Keratinocyte (primary cell): ENCODE results near the gene GLUL. TPM values are rescaled to one million over a fixed set of nuclear protein-coding genes. Genes with fewer than 3 reads are reported as not detected.

ENCODE experiments used
- DNase-seq: peaks from one replicate; pipeline ENCODE4 v3.0.0-alpha.2; 2011; ENCODE audit warnings: low read depth, missing footprints, low spot score
- FAIRE-seq: peaks from 2 replicates; lab custom pipeline; 2011; peaks lifted over from hg19 to GRCh38; lab: Jason Lieb, UNC
- H2AFZ ChIP-seq: 2 replicates; pipeline ENCODE4 v1.6.0; 2012; ENCODE audit warnings: low read length, control low read depth, inconsistent platforms; ENCODE audit not compliant: control insufficient read depth
- H3K27ac ChIP-seq: 2 replicates; pipeline ENCODE4 v1.5.1; 2011; ENCODE audit warnings: low read length; ENCODE audit not compliant: control insufficient read depth, insufficient read depth
- H3K27me3 ChIP-seq: 3 replicates; pipeline ENCODE4 v1.6.0; 2011; ENCODE audit warnings: low read length; ENCODE audit not compliant: control insufficient read depth, insufficient read depth; ENCODE audit errors: extremely low read depth
- H3K36me3 ChIP-seq, 2 experiments: 2 replicates in 1 of 2; 3 replicates in 1 of 2; pipeline ENCODE4 v1.5.1; 2011; ENCODE audit warnings: low read length in 2 of 2, mild to moderate bottlenecking in 1 of 2; ENCODE audit not compliant: control insufficient read depth in 2 of 2, insufficient read depth in 2 of 2; ENCODE audit errors: extremely low read depth in 1 of 2
- H3K4me1 ChIP-seq: 3 replicates; pipeline ENCODE4 v1.5.1; 2011; ENCODE audit warnings: low read length; ENCODE audit not compliant: control insufficient read depth, insufficient read depth; ENCODE audit errors: extremely low read depth
- H3K4me2 ChIP-seq: 3 replicates; pipeline ENCODE4 v1.6.0; 2011; ENCODE audit warnings: low read depth, low read length; ENCODE audit not compliant: control insufficient read depth, insufficient read depth; ENCODE audit errors: extremely low read depth
- H3K4me3 ChIP-seq, 3 experiments: fragments of 200-600 bp in 1 of 3; sonication (generic) in 1 of 3; 2 replicates in 2 of 3; 3 replicates in 1 of 3; pipeline ENCODE4 v1.5.1; 2011 to 2016; ENCODE audit warnings: low read length in 3 of 3, mild to moderate bottlenecking in 3 of 3, control low read depth in 2 of 3, inconsistent platforms in 1 of 3, low read depth in 1 of 3, mixed read lengths in 1 of 3, mixed run types in 1 of 3, moderate library complexity in 1 of 3; ENCODE audit not compliant: control insufficient read depth in 2 of 3, insufficient read depth in 2 of 3; ENCODE audit errors: extremely low read depth in 1 of 3
- H3K79me2 ChIP-seq: 2 replicates; pipeline ENCODE4 v1.6.0; 2012; ENCODE audit warnings: low read length; ENCODE audit not compliant: control insufficient read depth, insufficient read depth
- H3K9ac ChIP-seq: 3 replicates; pipeline ENCODE4 v1.6.0; 2011; ENCODE audit warnings: low read length; ENCODE audit not compliant: control insufficient read depth, insufficient read depth; ENCODE audit errors: extremely low read depth
- H3K9me1 ChIP-seq: 3 replicates; pipeline ENCODE4 v1.6.0; 2011; ENCODE audit warnings: low read length; ENCODE audit not compliant: control insufficient read depth, insufficient read depth; ENCODE audit errors: extremely low read depth
- H3K9me3 ChIP-seq: 2 replicates; pipeline ENCODE4 v1.5.1; 2012; ENCODE audit warnings: low read depth, low read length; ENCODE audit not compliant: control insufficient read depth
- H4K20me1 ChIP-seq: 3 replicates; pipeline ENCODE4 v1.6.0; 2011; ENCODE audit warnings: low read length; ENCODE audit not compliant: control insufficient read depth, insufficient read depth; ENCODE audit errors: extremely low read depth
- CTCF ChIP-seq, 3 experiments: IDR thresholded peaks in 1 of 3; conservative IDR thresholded peaks in 1 of 3; optimal IDR thresholded peaks in 1 of 3; 2 replicates in 2 of 3; 3 replicates in 1 of 3; pipeline versions ENCODE3 to v1.5.1; 2011; ENCODE audit warnings: low read length in 3 of 3, mild to moderate bottlenecking in 3 of 3, moderate library complexity in 2 of 3, control low read depth in 1 of 3, inconsistent platforms in 1 of 3; ENCODE audit not compliant: insufficient read depth in 2 of 3; ENCODE audit errors: extremely low read depth in 1 of 3
- EZH2 ChIP-seq: IDR thresholded peaks from one replicate; pipeline ENCODE4 v1.6.1; 2012; ENCODE audit warnings: inconsistent platforms, mild to moderate bottlenecking, low read length, moderate library complexity
- dilution Hi-C: fragments of 300-500 bp; cut with MboI; formaldehyde crosslinking; loops from one replicate; pipeline ENCODE4 v1.7.0; 2020; ENCODE audit warnings: low sequenced_read_pairs; ENCODE audit not compliant: extremely low pct_ligation_motif_present
- polyA plus RNA-seq, 5 experiments: library from polyadenylated mRNA; depleted of rRNA in 3 of 5; stranded (reverse) in 3 of 5; stranded (forward) in 1 of 5; unstranded in 1 of 5; fragments of >200 nt; gene quantifications; 1 replicate in 1 of 5; 2 replicates in 3 of 5; 3 replicates in 1 of 5; pipeline versions ENCODE4 v1.2.1 to v1.2.3, GENCODE V29; 2011 to 2012; ENCODE audit warnings: missing spikeins in 2 of 5, low read depth in 1 of 5, low replicate concordance in 1 of 5

Gene GLUL
- polyA plus RNA-seq, 1 donor (not counting 4 experiments of a cell fraction or from before 2014, with no cell fraction given): 593 TPM

GRCh38 chr1:182338806-182339370, 52.7 kb downstream of the GLUL start:
- H3K27me3 ChIP-seq: no peaks in the 10 kb centered on the region
- no peaks in the 10 kb centered on the region for H3K36me3 ChIP-seq
- no peaks in the 10 kb centered on the region for H4K20me1 ChIP-seq
- H3K9me1 ChIP-seq: no peaks in the 10 kb centered on the region
- H3K4me1 ChIP-seq: no peaks in the 10 kb centered on the region
- no peak overlapping the region for H3K9ac ChIP-seq
- no peak for FAIRE-seq
- H3K9me3 ChIP-seq: no peaks in the 10 kb centered on the region
- no peaks in the 10 kb centered on the region for H3K79me2 ChIP-seq
- H3K4me2 ChIP-seq: no peak overlapping the region
- TF ChIP-seq EZH2 (no peak), CTCF (optimal IDR thresholded peaks at IDR 0.05 in 1 of 3, IDR thresholded peaks at IDR 0.05 in 1 of 3, conservative IDR thresholded peaks at IDR 0.05 in 1 of 3; ENCODE audit: extremely low read depth in 1 of 3, insufficient read depth in 2 of 3, low read length in 3 of 3) (no peak)
- dilution Hi-C loops: no loop called here
- H2AFZ ChIP-seq: no peak overlapping the region
- no peak overlapping the region for H3K4me3 ChIP-seq
- no peak overlapping the region for H3K27ac ChIP-seq
- DNase-seq: no peak

- TF ChIP-seq CTCF (optimal IDR thresholded peaks at IDR 0.05 in 1 of 3, IDR thresholded peaks at IDR 0.05 in 1 of 3, conservative IDR thresholded peaks at IDR 0.05 in 1 of 3; ENCODE audit: extremely low read depth in 1 of 3, insufficient read depth in 2 of 3, low read length in 3 of 3) (no peak), EZH2 (no peak)
- FAIRE-seq: no peak
- Histone ChIP-seq H3K9me3 (no peaks in the 10 kb centered on the region), H3K27me3 (no peaks in the 10 kb centered on the region), H3K9ac (no peak overlapping the region), H3K79me2 (no peaks in the 10 kb centered on the region), H4K20me1 (no peaks in the 10 kb centered on the region), H3K4me1 (no peaks in the 10 kb centered on the region), H3K4me2 (no peak overlapping the region), H3K9me1 (no peaks in the 10 kb centered on the region), H3K27ac (no peak overlapping the region), H3K36me3 (no peaks in the 10 kb centered on the region), H2AFZ (no peak overlapping the region), H3K4me3 (no peak overlapping the region)
- dilution Hi-C loops: no loop called here
- no peak for DNase-seq
These were observed 53.6 kb downstream of the GLUL start for GRCh38 chr1:182337736-182338571.
